ENCODE measurements around the gene MIB1. TPM values are rescaled to one million over a fixed set of nuclear protein-coding genes. Genes with fewer than 3 reads are reported as not detected.
"Not testable (repeated sequence)": the region's sequence is repeated elsewhere in the genome, so short reads cannot be mapped to it uniquely, and the experiment has no call there.

The MIB1 gene
- total RNA-seq, 1 experiment from 2014 or later, result 48.1 TPM

- H3K36me3 ChIP-seq (ENCODE audit: control insufficient read depth, insufficient read depth, low read length), result no peaks in the 10 kb centered on the region
- peak within 1 kb of the TSS; percentile 86 for H3K4me3 Mint-ChIP-seq (ENCODE audit: unreplicated experiment)
- DNase-seq, result peak; percentile 94 to 96
- peaks cover 31% of the 10 kb centered on the region for H3K36me3 Mint-ChIP-seq (ENCODE audit: insufficient read depth, unreplicated experiment)
- no peaks in the 10 kb centered on the region for H3K27me3 Mint-ChIP-seq (ENCODE audit: insufficient read depth, unreplicated experiment)
- CTCF ChIA-PET, result interaction anchor here (0.7 to 1.5 kb wide), 3 partner anchors 36 to 104 kb away, joined by 3 to 10 read pairs (median 4); partner anchors contain the start of genes ESCO1, MIB1 and SNRPD1
- H3K4me1 ChIP-seq, result peaks cover 6% of the 10 kb centered on the region
- H3K9me3 ChIP-seq, result no peaks in the 10 kb centered on the region
- POLR2A ChIA-PET, result interaction anchor here (0.5 to 1.6 kb wide), 9 partner anchors 18 to 104 kb away, joined by 3 to 29 read pairs (median 4); partner anchors contain the start of gene MIB1
- BruUV-seq (replicated peaks), result TSS peak; percentile 83
- intact Hi-C loops (cut with micrococcal nuclease; ENCODE audit: unreplicated experiment), result loop anchor here (1.0 to 2.0 kb wide), 2 partner anchors 36 to 92 kb away; partner anchors contain the start of genes MIB1 and SNRPD1
- H3K27me3 ChIP-seq (replicated peaks; ENCODE audit: control insufficient read depth, insufficient read depth, low read length), result no peaks in the 10 kb centered on the region
- H3K27ac Mint-ChIP-seq (ENCODE audit: unreplicated experiment), result peak within 1 kb of the TSS; percentile 64
- H3K4me3 ChIP-seq (ENCODE audit: low read depth, low read length), result peak within 1 kb of the TSS; percentile 84
- peaks cover 6% of the 10 kb centered on the region for H3K4me1 Mint-ChIP-seq (ENCODE audit: low read depth, unreplicated experiment)
- H3K9me3 Mint-ChIP-seq (ENCODE audit: unreplicated experiment), result no peaks in the 10 kb centered on the region
- peak; percentile 25 to 39 for TF ChIP-seq CTCF (IDR thresholded peaks at IDR 0.05; ENCODE audit: insufficient read depth in 1 of 2, low read depth in 1 of 2, low read length in 1 of 2, severe bottlenecking in 1 of 2, unreplicated experiment in 1 of 2)
These were observed 35.8 kb upstream of the MIB1 start, which contains the start of gene ABHD3 for GRCh38 chr18:21704603-21705364. Gene ABHD3, minus strand, starts transcription at chr18:21704774. Its CDS starts 109 bp downstream, at chr18:21704665.

- no peak overlapping the region for H3K27ac Mint-ChIP-seq (ENCODE audit: unreplicated experiment)
- no TSS peak for BruUV-seq (replicated peaks)
- ChIA-PET POLR2A (interaction anchor here (1.4 kb wide), 1 partner anchor 34 kb away, joined by 3 read pairs; no protein-coding TSS in a partner anchor), CTCF (no interaction called here)
- intact Hi-C loops (cut with micrococcal nuclease; ENCODE audit: unreplicated experiment), result no loop called here
- no peak overlapping the region for H3K4me3 Mint-ChIP-seq (ENCODE audit: unreplicated experiment)
- Histone ChIP-seq H3K36me3 (ENCODE audit: control insufficient read depth, insufficient read depth, low read length) (no peaks in the 10 kb centered on the region), H3K27me3 (replicated peaks; ENCODE audit: control insufficient read depth, insufficient read depth, low read length) (no peaks in the 10 kb centered on the region), H3K4me1 (peaks cover 5% of the 10 kb centered on the region; the same call in 1 of the 2 replicates), H3K4me3 (ENCODE audit: low read depth, low read length) (no peak overlapping the region), H3K9me3 (no peaks in the 10 kb centered on the region)
- DNase-seq, result no peak
- H3K4me1 Mint-ChIP-seq (ENCODE audit: low read depth, unreplicated experiment), result peaks cover 6% of the 10 kb centered on the region
- no peaks in the 10 kb centered on the region for H3K27me3 Mint-ChIP-seq (ENCODE audit: insufficient read depth, unreplicated experiment)
- TF ChIP-seq CTCF (IDR thresholded peaks at IDR 0.05; ENCODE audit: insufficient read depth in 1 of 2, low read depth in 1 of 2, low read length in 1 of 2, severe bottlenecking in 1 of 2, unreplicated experiment in 1 of 2), result no peak
- H3K9me3 Mint-ChIP-seq (ENCODE audit: unreplicated experiment), result no peaks in the 10 kb centered on the region
- H3K36me3 Mint-ChIP-seq (ENCODE audit: insufficient read depth, unreplicated experiment), result peaks cover 15% of the 10 kb centered on the region
These were observed 34.2 kb upstream of the MIB1 start for GRCh38 chr18:21706386-21706865.

GRCh38 chr18:21707130-21707529 is 33.5 kb upstream of the MIB1 start:
- H3K27me3 ChIP-seq (replicated peaks; ENCODE audit: control insufficient read depth, insufficient read depth, low read length); BruUV-seq (replicated peaks); H3K4me3 Mint-ChIP-seq (ENCODE audit: unreplicated experiment); H3K4me3 ChIP-seq (ENCODE audit: low read depth, low read length); H3K9me3 ChIP-seq; H3K4me1 ChIP-seq; H3K27me3 Mint-ChIP-seq (ENCODE audit: insufficient read depth, unreplicated experiment); H3K4me1 Mint-ChIP-seq (ENCODE audit: low read depth, unreplicated experiment); H3K36me3 ChIP-seq (ENCODE audit: control insufficient read depth, insufficient read depth, low read length); H3K9me3 Mint-ChIP-seq (ENCODE audit: unreplicated experiment); CTCF ChIA-PET; intact Hi-C loops (cut with micrococcal nuclease; ENCODE audit: unreplicated experiment); H3K27ac Mint-ChIP-seq (ENCODE audit: unreplicated experiment); DNase-seq: not testable (repeated sequence)
- POLR2A ChIA-PET, result interaction anchor here (1.4 kb wide), 1 partner anchor 33 kb away, joined by 3 read pairs; no protein-coding TSS in a partner anchor
- peaks cover 11% of the 10 kb centered on the region for H3K36me3 Mint-ChIP-seq (ENCODE audit: insufficient read depth, unreplicated experiment)

Measured in Caco-2 (cell line).